Measurements from ENCODE around the gene PANK3. TPM values are rescaled to one million over a fixed set of nuclear protein-coding genes. Genes with fewer than 3 reads are reported as not detected.

Gene PANK3
- total RNA-seq, 1 donor from 2014 or later, result 91.8 TPM

- Mint-ChIP-seq H3K9me3 (no peaks in the 10 kb centered on the region), H3K27ac (no peak overlapping the region), H3K4me1 (ENCODE audit: unreplicated experiment) (peaks cover 10% of the 10 kb centered on the region), H3K36me3 (no peaks in the 10 kb centered on the region), H3K4me3 (peak overlapping the region; percentile 83), H3K27me3 (peaks cover 40% of the 10 kb centered on the region)
- TF ChIP-seq CTCF (conservative IDR thresholded peaks at IDR 0.05), result no peak
- DNase-seq (ENCODE audit: extremely low spot score, unreplicated experiment), result no peak
These were observed 49.6 kb downstream of the PANK3 start for GRCh38 chr5:168529374-168530234.

- no peak for TF ChIP-seq CTCF (conservative IDR thresholded peaks at IDR 0.05)
- peak within 1 kb of the TSS; percentile 86 for H3K4me3 Mint-ChIP-seq
- H3K36me3 Mint-ChIP-seq, result no peaks in the 10 kb centered on the region
- no peaks in the 10 kb centered on the region for H3K9me3 Mint-ChIP-seq
- H3K27me3 Mint-ChIP-seq, result peaks cover 40% of the 10 kb centered on the region
- peak within 1 kb of the TSS; percentile 57 for H3K27ac Mint-ChIP-seq
- no peak for DNase-seq (ENCODE audit: extremely low spot score, unreplicated experiment)
- H3K4me1 Mint-ChIP-seq (ENCODE audit: unreplicated experiment), result peaks cover 10% of the 10 kb centered on the region
These were observed 50.4 kb downstream of the PANK3 start, which contains the start of gene FBLL1 for GRCh38 chr5:168528521-168529373. Gene FBLL1, plus strand, starts transcription at chr5:168529305. Its CDS starts 200 bp downstream, at chr5:168529505.

- TF ChIP-seq CTCF (conservative IDR thresholded peaks at IDR 0.05), result no peak
- Mint-ChIP-seq H3K27ac (no peak overlapping the region), H3K27me3 (peaks cover 35% of the 10 kb centered on the region), H3K4me3 (peak overlapping the region; percentile 86), H3K4me1 (ENCODE audit: unreplicated experiment) (peaks cover 9% of the 10 kb centered on the region), H3K9me3 (no peaks in the 10 kb centered on the region), H3K36me3 (no peaks in the 10 kb centered on the region)
- no peak for DNase-seq (ENCODE audit: extremely low spot score, unreplicated experiment)
These were observed 51.3 kb downstream of the PANK3 start for GRCh38 chr5:168527756-168528295.

GRCh38 chr5:168525856-168526255 is 53.3 kb downstream of the PANK3 start:
- no peak for TF ChIP-seq CTCF (conservative IDR thresholded peaks at IDR 0.05)
- Mint-ChIP-seq H3K27me3 (peaks cover 27% of the 10 kb centered on the region), H3K4me1 (ENCODE audit: unreplicated experiment) (peaks cover 5% of the 10 kb centered on the region), H3K9me3 (no peaks in the 10 kb centered on the region), H3K27ac (no peak overlapping the region), H3K4me3 (no peak overlapping the region), H3K36me3 (no peaks in the 10 kb centered on the region)
- DNase-seq (ENCODE audit: extremely low spot score, unreplicated experiment), result no peak

- no peak for TF ChIP-seq CTCF (conservative IDR thresholded peaks at IDR 0.05)
- H3K4me3 Mint-ChIP-seq, result no peak overlapping the region
- H3K36me3 Mint-ChIP-seq, result peaks cover 70% of the 10 kb centered on the region
- H3K9me3 Mint-ChIP-seq, result peaks cover 12% of the 10 kb centered on the region
- H3K4me1 Mint-ChIP-seq (ENCODE audit: unreplicated experiment), result no peaks in the 10 kb centered on the region
- no peaks in the 10 kb centered on the region for H3K27me3 Mint-ChIP-seq
- no peak overlapping the region for H3K27ac Mint-ChIP-seq
- DNase-seq (ENCODE audit: extremely low spot score, unreplicated experiment), result no peak
These were observed 65.2 kb downstream of the PANK3 start for GRCh38 chr5:168513861-168514428.

All from type B pancreatic cell (in vitro differentiated cells).